ENCODE measurements around the gene L3MBTL3.

The L3MBTL3 gene

DNA sequence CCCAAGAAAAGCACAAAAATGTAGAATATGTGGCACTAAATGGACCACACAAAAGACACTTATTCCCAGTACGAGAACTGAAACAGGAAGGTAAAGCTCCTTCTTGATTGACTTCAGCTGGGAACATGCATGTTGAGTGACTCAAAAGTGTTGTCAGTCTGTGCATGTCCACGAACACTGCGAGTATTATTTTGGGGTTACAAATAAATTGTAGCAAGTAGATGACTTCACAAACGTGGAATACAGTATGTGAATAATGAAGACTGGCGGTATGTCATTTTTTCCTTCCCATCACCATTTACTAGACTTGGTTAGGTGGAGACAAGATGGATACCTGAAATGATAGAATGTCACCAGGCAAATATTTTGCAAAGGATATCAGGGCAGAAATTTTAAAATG is 45.4 kb downstream of the L3MBTL3 start:
- TF ChIP-seq REST (IDR thresholded peaks at IDR 0.05; ENCODE audit: insufficient read depth in 1 of 2, low read depth in 2 of 2, low read length in 2 of 2) (no peak), TAF1 (IDR thresholded peaks at IDR 0.05; ENCODE audit: borderline replicate concordance, insufficient read depth, low read length) (no peak), SIN3A (IDR thresholded peaks at IDR 0.05; ENCODE audit: borderline replicate concordance, insufficient read depth, low read length) (no peak), FOXP2 (optimal IDR thresholded peaks at IDR 0.05; ENCODE audit: borderline replicate concordance, extremely low read depth, extremely low read length, insufficient read depth) (no peak), POLR2AphosphoS5 (IDR thresholded peaks at IDR 0.05; ENCODE audit: low read depth, low read length) (no peak)

GRCh38 chr6:130065609-130066156 is 47.3 kb downstream of the L3MBTL3 start:
- TF ChIP-seq POLR2AphosphoS5 (IDR thresholded peaks at IDR 0.05; ENCODE audit: low read depth, low read length): no peak
- no peak for TF ChIP-seq FOXP2 (optimal IDR thresholded peaks at IDR 0.05; ENCODE audit: borderline replicate concordance, extremely low read depth, extremely low read length, insufficient read depth)
- TF ChIP-seq SIN3A (IDR thresholded peaks at IDR 0.05; ENCODE audit: borderline replicate concordance, insufficient read depth, low read length): no peak
- no peak for TF ChIP-seq REST (IDR thresholded peaks at IDR 0.05; ENCODE audit: insufficient read depth in 1 of 2, low read depth in 2 of 2, low read length in 2 of 2)
- no peak for TF ChIP-seq TAF1 (IDR thresholded peaks at IDR 0.05; ENCODE audit: borderline replicate concordance, insufficient read depth, low read length)

DNA sequence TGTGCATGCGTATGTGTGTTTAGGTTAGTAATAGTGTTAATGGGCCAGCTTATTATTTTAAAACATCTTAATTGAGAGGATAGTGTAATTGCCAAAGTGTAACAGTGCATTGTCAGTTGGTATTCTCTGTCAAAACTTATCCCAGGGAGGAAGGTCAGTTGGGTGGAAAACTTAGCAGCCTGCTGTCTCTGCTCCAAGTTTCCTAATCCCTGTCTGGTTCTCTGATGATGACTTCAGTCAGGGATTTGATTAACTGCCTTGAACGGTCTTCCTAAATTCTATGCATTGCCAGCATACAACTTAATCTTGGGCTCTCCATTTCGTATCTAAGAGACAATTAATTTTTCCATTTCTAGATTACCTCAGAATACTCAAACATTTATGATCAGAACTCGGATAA is 51.1 kb downstream of the L3MBTL3 start:
- TF ChIP-seq POLR2AphosphoS5 (IDR thresholded peaks at IDR 0.05; ENCODE audit: low read depth, low read length) (no peak), SIN3A (IDR thresholded peaks at IDR 0.05; ENCODE audit: borderline replicate concordance, insufficient read depth, low read length) (no peak), TAF1 (IDR thresholded peaks at IDR 0.05; ENCODE audit: borderline replicate concordance, insufficient read depth, low read length) (no peak), REST (IDR thresholded peaks at IDR 0.05; ENCODE audit: insufficient read depth in 1 of 2, low read depth in 2 of 2, low read length in 2 of 2) (no peak), FOXP2 (optimal IDR thresholded peaks at IDR 0.05; ENCODE audit: borderline replicate concordance, extremely low read depth, extremely low read length, insufficient read depth) (no peak)

DNA sequence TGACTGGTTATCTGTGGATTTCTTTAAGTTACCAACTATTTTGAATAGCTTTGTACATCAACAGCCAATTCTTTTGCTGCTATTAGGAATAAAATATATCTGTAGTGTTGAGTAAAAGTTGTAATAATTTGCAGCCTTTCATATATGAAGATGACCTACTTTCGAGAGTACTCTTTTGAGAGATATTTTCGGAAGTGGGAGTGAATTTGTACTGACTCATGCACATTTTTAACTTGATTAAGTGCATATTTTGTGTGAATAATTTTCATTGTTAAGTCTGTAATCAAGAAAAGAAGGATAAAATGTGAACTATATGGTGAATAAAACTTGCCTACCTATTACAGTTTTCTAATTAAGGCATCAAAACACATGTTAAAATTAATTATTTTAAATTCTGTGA is 51.9 kb downstream of the L3MBTL3 start:
- TF ChIP-seq SIN3A (IDR thresholded peaks at IDR 0.05; ENCODE audit: borderline replicate concordance, insufficient read depth, low read length) (no peak), FOXP2 (optimal IDR thresholded peaks at IDR 0.05; ENCODE audit: borderline replicate concordance, extremely low read depth, extremely low read length, insufficient read depth) (no peak), POLR2AphosphoS5 (IDR thresholded peaks at IDR 0.05; ENCODE audit: low read depth, low read length) (no peak), REST (IDR thresholded peaks at IDR 0.05; ENCODE audit: insufficient read depth in 1 of 2, low read depth in 2 of 2, low read length in 2 of 2) (no peak), TAF1 (IDR thresholded peaks at IDR 0.05; ENCODE audit: borderline replicate concordance, insufficient read depth, low read length) (no peak)

DNA sequence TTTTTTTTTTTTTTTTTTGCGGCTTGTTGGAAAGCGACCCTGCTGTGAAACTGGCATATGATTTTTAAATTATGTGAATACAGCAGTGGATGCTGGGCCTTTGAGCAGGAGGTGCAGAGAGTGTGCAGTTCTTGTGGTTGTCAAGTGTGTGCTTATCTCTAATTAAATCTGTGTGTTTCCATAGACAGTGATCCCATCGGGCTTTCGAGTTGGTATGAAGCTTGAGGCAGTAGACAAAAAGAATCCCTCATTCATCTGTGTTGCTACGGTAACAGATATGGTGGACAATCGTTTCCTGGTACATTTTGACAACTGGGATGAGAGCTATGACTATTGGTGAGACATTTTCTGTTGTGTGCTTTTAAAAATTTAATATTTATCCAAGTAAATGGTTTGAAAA is 52.4 kb downstream of the L3MBTL3 start:
- no peak for TF ChIP-seq TAF1 (IDR thresholded peaks at IDR 0.05; ENCODE audit: borderline replicate concordance, insufficient read depth, low read length)
- no peak for TF ChIP-seq SIN3A (IDR thresholded peaks at IDR 0.05; ENCODE audit: borderline replicate concordance, insufficient read depth, low read length)
